Endothelial cell of umbilical vein (primary cell): ENCODE results near the gene ACVR2B. TPM values are rescaled to one million over a fixed set of nuclear protein-coding genes. Genes with fewer than 3 reads are reported as not detected.

Experiments
- BruUV-seq: library from RNA; stranded (reverse); fragments of 400-500 nt; replicated peaks from 2 replicates; lab custom pipeline; 2021; lab: Mats Ljungman, UMichigan
- CTCF ChIA-PET: fragments of 300-600, 350-600 bp; sonication (Branson Sonifier 250); formaldehyde crosslinking; loops from one replicate; lab custom pipeline; 2021; ENCODE audit warnings: antibody characterized with exemption, inconsistent platforms; lab: Charles Lee
- POLR2A ChIA-PET: fragments of 300-600, 350-600 bp; sonication (Branson Sonifier 250); formaldehyde crosslinking; loops from one replicate; lab custom pipeline; 2021; ENCODE audit warnings: antibody characterized with exemption, inconsistent platforms; lab: Charles Lee
- DNase-seq: peaks from one replicate; pipeline ENCODE4 v3.0.0-alpha.2; 2011; ENCODE audit warnings: low read depth, low spot score
- FAIRE-seq: peaks from 2 replicates; lab custom pipeline; 2011; peaks lifted over from hg19 to GRCh38; lab: Jason Lieb, UNC
- H2AFZ ChIP-seq: 2 replicates; pipeline ENCODE4 v1.6.0; 2012; ENCODE audit warnings: low read depth, low read length, control low read depth, inconsistent platforms
- H3K27ac ChIP-seq: 2 replicates; pipeline ENCODE4 v1.5.1; 2011; ENCODE audit warnings: low read depth, mild to moderate bottlenecking, control low read depth, low read length, moderate library complexity; ENCODE audit not compliant: insufficient read depth
- H3K27me3 ChIP-seq, 2 experiments: 2 replicates each; pipeline versions ENCODE4 v1.6.0 to v1.6.1; 2011; ENCODE audit warnings: low read length in 2 of 2, mixed read lengths in 1 of 2; ENCODE audit not compliant: control insufficient read depth in 2 of 2, insufficient read depth in 2 of 2
- H3K36me3 ChIP-seq, 2 experiments: 2 replicates in 1 of 2; 3 replicates in 1 of 2; pipeline ENCODE4 v1.5.1; 2011; ENCODE audit warnings: low read length in 2 of 2, mild to moderate bottlenecking in 1 of 2, moderate library complexity in 1 of 2; ENCODE audit not compliant: control insufficient read depth in 2 of 2, insufficient read depth in 2 of 2; ENCODE audit errors: extremely low read depth in 1 of 2
- H3K4me1 ChIP-seq: 3 replicates; pipeline ENCODE4 v1.5.1; 2011; ENCODE audit warnings: mild to moderate bottlenecking, low read length; ENCODE audit not compliant: control insufficient read depth, insufficient read depth; ENCODE audit errors: extremely low read depth
- H3K4me2 ChIP-seq: 2 replicates; pipeline ENCODE4 v1.6.1; 2011; ENCODE audit warnings: low read length, control low read depth, mixed read lengths; ENCODE audit not compliant: insufficient read depth
- H3K4me3 ChIP-seq, 3 experiments: fragments of 200-600 bp in 1 of 3; sonication (generic), shearing (Covaris generic) in 1 of 3; replicated peaks in 1 of 3; 2 replicates each; pipeline ENCODE4 v1.5.1; 2011 to 2016; ENCODE audit warnings: control low read depth in 3 of 3, low read length in 3 of 3, mild to moderate bottlenecking in 2 of 3, inconsistent platforms in 1 of 3, low read depth in 1 of 3, moderate library complexity in 1 of 3; ENCODE audit not compliant: insufficient read depth in 1 of 3
- H3K79me2 ChIP-seq: 2 replicates; pipeline ENCODE4 v1.6.0; 2012; ENCODE audit warnings: low read length, inconsistent platforms; ENCODE audit not compliant: control insufficient read depth, insufficient read depth
- H3K9ac ChIP-seq: replicated peaks from 2 replicates; pipeline ENCODE3; 2011; ENCODE audit warnings: low read length, control low read depth; ENCODE audit not compliant: insufficient read depth; ENCODE audit errors: extremely low read depth
- H3K9me1 ChIP-seq: replicated peaks from 3 replicates; pipeline ENCODE4 v1.6.0; 2011; ENCODE audit warnings: mild to moderate bottlenecking, low read length; ENCODE audit not compliant: control insufficient read depth, insufficient read depth; ENCODE audit errors: extremely low read depth
- H3K9me3 ChIP-seq: replicated peaks from 2 replicates; pipeline ENCODE4 v1.5.1; 2012; ENCODE audit warnings: low read length, inconsistent platforms; ENCODE audit not compliant: control insufficient read depth, insufficient read depth
- H4K20me1 ChIP-seq: replicated peaks from 2 replicates; pipeline ENCODE3; 2011; ENCODE audit warnings: mild to moderate bottlenecking, low read length; ENCODE audit not compliant: control insufficient read depth, insufficient read depth; ENCODE audit errors: extremely low read depth
- EZH2 ChIP-seq: IDR thresholded peaks from 2 replicates; pipeline ENCODE4 v1.6.1; 2012; ENCODE audit warnings: borderline replicate concordance, low read depth, mild to moderate bottlenecking, moderate library complexity, low read length, inconsistent platforms; ENCODE audit not compliant: severe bottlenecking
- FOS ChIP-seq: IDR thresholded peaks from 2 replicates; pipeline ENCODE4 v1.6.1; 2011; ENCODE audit warnings: mild to moderate bottlenecking, low read length, moderate library complexity, borderline replicate concordance; ENCODE audit not compliant: insufficient read depth
- GATA2 ChIP-seq: IDR thresholded peaks from 2 replicates; pipeline ENCODE4 v1.7.0; 2011; ENCODE audit warnings: low read depth, mild to moderate bottlenecking, moderate library complexity, mixed read lengths, low read length; ENCODE audit not compliant: insufficient read length, insufficient read depth
- JUN ChIP-seq: IDR thresholded peaks from 2 replicates; pipeline ENCODE4 v1.6.1; 2011; ENCODE audit warnings: borderline replicate concordance, low read depth; ENCODE audit not compliant: insufficient read length, insufficient read depth
- MYC ChIP-seq: IDR thresholded peaks from one replicate; pipeline ENCODE4 v1.6.1; 2011; ENCODE audit warnings: mild to moderate bottlenecking, low read depth, low read length
- POLR2A ChIP-seq: IDR thresholded peaks from 2 replicates; pipeline ENCODE4 v1.6.1; 2012; ENCODE audit warnings: low read depth, mild to moderate bottlenecking, control low read depth, low read length
- POLR2AphosphoS5 ChIP-seq: IDR thresholded peaks from 2 replicates; pipeline ENCODE4 v1.6.1; 2012; ENCODE audit warnings: low read depth, mild to moderate bottlenecking, control low read depth, low read length, moderate library complexity; ENCODE audit not compliant: insufficient read depth
- dilution Hi-C: fragments of 300-500 bp; cut with MboI; formaldehyde crosslinking; loops from one replicate; pipeline ENCODE4 v1.15.0; 2019; ENCODE audit warnings: low sequenced_read_pairs; ENCODE audit not compliant: extremely low pct_ligation_motif_present
- intact Hi-C: fragments of 100-400 bp; cut with micrococcal nuclease; formaldehyde crosslinking; loops from one replicate; pipeline ENCODE4 v1.10.0; 2022
- polyA plus RNA-seq, 4 experiments: library from polyadenylated mRNA; depleted of rRNA in 3 of 4; stranded (reverse) in 3 of 4; unstranded in 1 of 4; fragments of >200 nt; gene quantifications; 2 replicates each; pipeline versions ENCODE4 v1.2.1 to v1.2.3, GENCODE V29; 2011 to 2012; ENCODE audit warnings: missing spikeins in 1 of 4
- total RNA-seq: library from RNA; stranded (reverse); gene quantifications from 2 replicates; pipeline ENCODE4 v1.2.3, GENCODE V29; 2021
- TF ChIP-seq, protein P1 (sequence below), 2 donors: IDR thresholded peaks; 1 replicate in 1 of 2; 2 replicates in 1 of 2; pipeline ENCODE4 v1.5.1; 2011; ENCODE audit warnings: low read length in 2 of 2, mild to moderate bottlenecking in 2 of 2, moderate library complexity in 2 of 2, control low read depth in 1 of 2, inconsistent platforms in 1 of 2, low read depth in 1 of 2; ENCODE audit not compliant: insufficient read depth in 1 of 2; ENCODE audit errors: extremely low read depth in 1 of 2
- TF ChIP-seq, protein P2 (sequence below): IDR thresholded peaks from 2 replicates; pipeline ENCODE4 v1.6.1; 2011; ENCODE audit not compliant: insufficient read depth, insufficient read length

Gene ACVR2B
- total and polyA plus RNA-seq, 2 donors (not counting 3 experiments of a cell fraction or from before 2014, with no cell fraction given), result 2.0 to 4.9 TPM

DNA sequence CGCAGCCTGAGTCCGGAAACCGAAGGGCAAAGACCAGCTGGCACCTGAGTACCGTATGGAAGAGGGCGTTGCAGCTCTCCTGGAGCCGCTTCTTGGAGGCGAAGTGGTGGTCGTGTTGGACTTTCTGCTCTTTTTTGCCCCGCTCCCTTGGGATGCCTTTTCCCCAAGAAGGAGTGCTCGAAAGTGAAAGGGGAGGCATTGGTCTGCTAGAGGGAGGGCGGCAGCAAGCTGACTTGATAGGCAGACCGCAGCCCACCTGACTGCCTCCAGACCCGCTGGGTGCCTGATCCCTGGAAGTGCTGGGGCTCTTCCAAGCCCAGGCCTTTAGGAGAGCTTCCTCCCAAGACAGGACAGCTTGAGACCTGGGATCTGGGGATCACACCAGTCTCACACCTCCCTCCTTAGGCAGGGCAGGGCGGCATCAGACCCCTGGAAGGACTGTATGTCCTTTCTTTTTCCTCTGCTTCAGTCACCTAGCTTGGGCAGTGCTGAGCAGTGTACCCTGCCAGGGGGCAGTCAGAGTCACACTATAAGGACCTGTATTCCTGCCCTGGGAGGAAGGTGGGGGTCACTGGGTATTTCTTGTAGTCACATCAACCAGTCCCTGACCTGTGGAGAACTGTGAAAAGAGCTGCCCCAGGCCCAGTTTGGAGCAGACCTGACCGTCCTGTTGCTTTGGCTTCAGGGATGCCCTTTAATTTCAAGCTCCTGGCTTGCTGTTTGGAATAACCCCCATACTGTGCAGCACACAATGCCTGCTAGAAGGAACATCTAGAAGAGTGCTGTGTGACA, 2.1 kb downstream of the ACVR2B start:
- ChIA-PET POLR2A (no interaction called here), CTCF (interaction anchor here (1.2 to 2.2 kb wide), 2 partner anchors 40 to 109 kb away, joined by 4 to 16 read pairs; partner anchors contain the start of genes EXOG and XYLB)
- Histone ChIP-seq H4K20me1 (peaks cover 2% of the 10 kb centered on the region), H2AFZ (peak overlapping the region; percentile 26), H3K9ac (no peak overlapping the region), H3K9me3 (no peaks in the 10 kb centered on the region), H3K4me2 (peak overlapping the region; percentile 81), H3K9me1 (no peaks in the 10 kb centered on the region), H3K27ac (no peak overlapping the region), H3K4me1 (no peaks in the 10 kb centered on the region), H3K36me3 (no peaks in the 10 kb centered on the region), H3K4me3 (peak overlapping the region; percentile 36 to 85 (median 68)), H3K27me3 (no peaks in the 10 kb centered on the region), H3K79me2 (peaks cover 5% of the 10 kb centered on the region)
- dilution Hi-C loops (no loop called here), intact Hi-C loops (loop anchor here (1.0 kb wide), 3 partner anchors 23 to 319 kb away; partner anchors contain the start of genes ACAA1 and XYLB)
- DNase-seq (no peak), FAIRE-seq (no peak)
- TF ChIP-seq, protein P1, sequence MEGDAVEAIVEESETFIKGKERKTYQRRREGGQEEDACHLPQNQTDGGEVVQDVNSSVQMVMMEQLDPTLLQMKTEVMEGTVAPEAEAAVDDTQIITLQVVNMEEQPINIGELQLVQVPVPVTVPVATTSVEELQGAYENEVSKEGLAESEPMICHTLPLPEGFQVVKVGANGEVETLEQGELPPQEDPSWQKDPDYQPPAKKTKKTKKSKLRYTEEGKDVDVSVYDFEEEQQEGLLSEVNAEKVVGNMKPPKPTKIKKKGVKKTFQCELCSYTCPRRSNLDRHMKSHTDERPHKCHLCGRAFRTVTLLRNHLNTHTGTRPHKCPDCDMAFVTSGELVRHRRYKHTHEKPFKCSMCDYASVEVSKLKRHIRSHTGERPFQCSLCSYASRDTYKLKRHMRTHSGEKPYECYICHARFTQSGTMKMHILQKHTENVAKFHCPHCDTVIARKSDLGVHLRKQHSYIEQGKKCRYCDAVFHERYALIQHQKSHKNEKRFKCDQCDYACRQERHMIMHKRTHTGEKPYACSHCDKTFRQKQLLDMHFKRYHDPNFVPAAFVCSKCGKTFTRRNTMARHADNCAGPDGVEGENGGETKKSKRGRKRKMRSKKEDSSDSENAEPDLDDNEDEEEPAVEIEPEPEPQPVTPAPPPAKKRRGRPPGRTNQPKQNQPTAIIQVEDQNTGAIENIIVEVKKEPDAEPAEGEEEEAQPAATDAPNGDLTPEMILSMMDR (IDR thresholded peaks at IDR 0.05; ENCODE audit: extremely low read depth in 1 of 2, insufficient read depth in 1 of 2, low read depth in 1 of 2, low read length in 2 of 2), result no peak
- TF ChIP-seq EZH2, result no peak
- no peak for TF ChIP-seq JUN
- TF ChIP-seq, protein P2, sequence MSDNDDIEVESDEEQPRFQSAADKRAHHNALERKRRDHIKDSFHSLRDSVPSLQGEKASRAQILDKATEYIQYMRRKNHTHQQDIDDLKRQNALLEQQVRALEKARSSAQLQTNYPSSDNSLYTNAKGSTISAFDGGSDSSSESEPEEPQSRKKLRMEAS, result no peak
- no peak for TF ChIP-seq MYC
- TF ChIP-seq POLR2A, result no peak
- no peak for TF ChIP-seq GATA2
- no peak for TF ChIP-seq FOS
- TF ChIP-seq POLR2AphosphoS5, result no peak
- BruUV-seq, result no TSS peak
